GM12878 (cell line): Measurements from ENCODE around the gene C1orf198. TPM values are rescaled to one million over a fixed set of nuclear protein-coding genes. Genes with fewer than 3 reads are reported as not detected.

Experiments used
- ATAC-seq: fragments of 200-7000 bp; cut with Tn5 transposase; 3 replicates; pipeline ENCODE4 v1.9.1; 2020; ENCODE audit warnings: mild to moderate bottlenecking, moderate library complexity
- BruUV-seq: library from RNA; stranded (reverse); fragments of 400-500 nt; replicated peaks from 2 replicates; lab custom pipeline; 2021; lab: Mats Ljungman, UMichigan
- CTCF ChIA-PET: fragments of 300-600 bp; sonication (Branson Sonifier 250); formaldehyde crosslinking; extraction: SDS; loops from one replicate; lab custom pipeline; 2021; ENCODE audit warnings: inconsistent platforms; lab: Yijun Ruan, JAX
- POLR2A ChIA-PET: fragments of 350-600 bp; formaldehyde crosslinking; extraction: SDS; loops from one replicate; lab custom pipeline; 2021; ENCODE audit warnings: inconsistent platforms; lab: Charles Lee
- RAD21 ChIA-PET: fragments of 300-600 bp; sonication (Branson Sonifier 250); formaldehyde crosslinking; loops from one replicate; lab custom pipeline; 2023; ENCODE audit warnings: antibody characterized with exemption; ENCODE audit not compliant: unreplicated experiment; lab: Charles Lee
- SMC1A ChIA-PET: fragments of 300-600 bp; sonication (Branson Sonifier 250); formaldehyde crosslinking; loops from one replicate; lab custom pipeline; 2023; ENCODE audit not compliant: unreplicated experiment, uncharacterized antibody; lab: Charles Lee
- DNase-seq: peaks from one replicate; pipeline ENCODE4 v3.0.0-alpha.2; 2011; ENCODE audit warnings: low read depth, low spot score
- FAIRE-seq: peaks from 3 replicates; lab custom pipeline; 2011; peaks lifted over from hg19 to GRCh38; lab: Jason Lieb, UNC
- H2AFZ ChIP-seq: 2 replicates; pipeline ENCODE4 v1.6.0; 2011; ENCODE audit warnings: low read depth, low read length, control low read depth; ENCODE audit not compliant: control insufficient read depth
- H3K27ac ChIP-seq: 2 replicates; pipeline ENCODE4 v1.5.1; 2011; ENCODE audit warnings: control low read depth; ENCODE audit not compliant: control insufficient read depth, insufficient read depth
- H3K27me3 ChIP-seq, 2 experiments: replicated peaks in 1 of 2; 2 replicates each; pipeline versions ENCODE4 v1.6.0 to v1.6.1; 2011; ENCODE audit warnings: low read length in 1 of 2; ENCODE audit not compliant: control insufficient read depth in 2 of 2, insufficient read depth in 2 of 2
- H3K36me3 ChIP-seq, 2 experiments: 2 replicates each; pipeline ENCODE4 v1.5.1; 2011; ENCODE audit warnings: low read length in 1 of 2; ENCODE audit not compliant: control insufficient read depth in 2 of 2, insufficient read depth in 2 of 2
- H3K4me1 ChIP-seq: 2 replicates; pipeline ENCODE4 v1.6.1; 2011; ENCODE audit warnings: mild to moderate bottlenecking, low read length, moderate library complexity, mixed read lengths; ENCODE audit not compliant: control insufficient read depth, insufficient read depth
- H3K4me2 ChIP-seq: 2 replicates; pipeline ENCODE4 v1.6.0; 2011; ENCODE audit warnings: control low read depth; ENCODE audit not compliant: control insufficient read depth, insufficient read depth
- H3K4me3 ChIP-seq: fragments of 200-600 bp; sonication (generic); 2 replicates; pipeline ENCODE4 v1.5.1; 2016
- H3K79me2 ChIP-seq: 2 replicates; pipeline ENCODE4 v1.6.0; 2011; ENCODE audit warnings: low read length; ENCODE audit not compliant: control insufficient read depth, insufficient read depth
- H3K9ac ChIP-seq: 2 replicates; pipeline ENCODE4 v1.8.0; 2011; ENCODE audit warnings: low read length, control low read depth, mixed read lengths; ENCODE audit not compliant: control insufficient read depth, insufficient read depth
- H3K9me3 ChIP-seq: replicated peaks from 3 replicates; pipeline ENCODE4 v1.5.1; 2011; ENCODE audit warnings: mild to moderate bottlenecking, low read length; ENCODE audit not compliant: control insufficient read depth, insufficient read depth
- H4K20me1 ChIP-seq: 2 replicates; pipeline ENCODE4 v1.6.0; 2011; ENCODE audit not compliant: control insufficient read depth, insufficient read depth
- CHD2 ChIP-seq: IDR thresholded peaks from 2 replicates; pipeline ENCODE4 v1.6.1; 2011; ENCODE audit warnings: low read depth, low read length, improper control_type of control experiment, borderline replicate concordance
- EGR1 ChIP-seq, 2 experiments: IDR thresholded peaks; 1 replicate in 1 of 2; 2 replicates in 1 of 2; pipeline ENCODE4 v1.6.1; 2011 to 2012; ENCODE audit warnings: low read depth in 2 of 2, low read length in 2 of 2, borderline replicate concordance in 1 of 2, mild to moderate bottlenecking in 1 of 2, moderate library complexity in 1 of 2
- EZH2 ChIP-seq: IDR thresholded peaks from 2 replicates; pipeline ENCODE4 v1.6.1; 2012; ENCODE audit warnings: low read depth, mild to moderate bottlenecking, control low read depth, inconsistent platforms, low read length, borderline replicate concordance; ENCODE audit not compliant: control insufficient read depth
- HCFC1 ChIP-seq: fragments of 150-350 bp; IDR thresholded peaks from 2 replicates; pipeline ENCODE4 v1.6.1; 2014; ENCODE audit warnings: low read length
- HSF1 ChIP-seq: fragments of 150-350 bp; IDR thresholded peaks from 2 replicates; pipeline ENCODE4 v1.6.1; 2014; ENCODE audit warnings: mild to moderate bottlenecking, low read depth, low read length
- IKZF1 ChIP-seq: fragments of 450-650 bp; conservative IDR thresholded peaks from 2 replicates; pipeline ENCODE4 v1.6.1; 2017; ENCODE audit warnings: antibody characterized with exemption, mild to moderate bottlenecking
- MTA2 ChIP-seq: fragments of 450-650 bp; IDR thresholded peaks from 2 replicates; pipeline ENCODE4 v1.6.1; 2016; ENCODE audit warnings: low read depth, mild to moderate bottlenecking, moderate library complexity
- MXI1 ChIP-seq: fragments of 150-350 bp; IDR thresholded peaks from 2 replicates; pipeline ENCODE4 v1.6.1; 2011; ENCODE audit warnings: low read depth, mild to moderate bottlenecking, inconsistent platforms, low read length, improper control_type of control experiment
- MYB ChIP-seq: fragments of 150-350 bp; IDR thresholded peaks from 2 replicates; pipeline ENCODE4 v1.6.1; 2014; ENCODE audit warnings: mild to moderate bottlenecking, low read depth, low read length, borderline replicate concordance
- RAD51 ChIP-seq: fragments of 450-650 bp; IDR thresholded peaks from 2 replicates; pipeline ENCODE4 v1.6.1; 2016; ENCODE audit warnings: moderate library complexity, mild to moderate bottlenecking, inconsistent platforms
- RCOR1 ChIP-seq: conservative IDR thresholded peaks from 2 replicates; pipeline ENCODE4 v1.6.1; 2012; ENCODE audit warnings: low read depth, low read length, improper control_type of control experiment
- RFX5 ChIP-seq: IDR thresholded peaks from 2 replicates; pipeline ENCODE4 v1.6.1; 2011; ENCODE audit warnings: low read depth, low read length, improper control_type of control experiment
- SIX5 ChIP-seq: IDR thresholded peaks from 2 replicates; pipeline ENCODE4 v1.6.1; 2011; ENCODE audit warnings: mild to moderate bottlenecking, low read depth, low read length, moderate library complexity; ENCODE audit not compliant: severe bottlenecking
- SMAD5 ChIP-seq: IDR thresholded peaks from 2 replicates; pipeline ENCODE4 v1.6.1; 2016; ENCODE audit warnings: antibody characterized with exemption, low read depth
- ZNF384 ChIP-seq: IDR thresholded peaks from 2 replicates; pipeline ENCODE4 v1.6.1; 2012; ENCODE audit warnings: low read depth, mild to moderate bottlenecking, low read length, improper control_type of control experiment, borderline replicate concordance
- WGBS: methylation state at CpG from one replicate; pipeline ENCODE4 v1.1.6; 2016; ENCODE audit warnings: low lambda C conversion rate; ENCODE audit not compliant: insufficient replicate concordance, insufficient coverage; ENCODE audit errors: missing lambda C conversion rate; 5-methylcytosine and 5-hydroxymethylcytosine counted together
- in situ Hi-C: fragments of 300-500 bp; cut with MboI; formaldehyde crosslinking; loops from 9 replicates; pipeline ENCODE4 v1.14.3; 2018; ENCODE audit warnings: mixed read lengths
- intact Hi-C: fragments of 100-400 bp; cut with micrococcal nuclease; formaldehyde crosslinking; loops from one replicate; pipeline ENCODE4 v1.14.2; 2022; ENCODE audit not compliant: unreplicated experiment
- polyA plus RNA-seq, 11 experiments: library from polyadenylated mRNA; depleted of rRNA in 4 of 11; unstranded in 6 of 11; stranded (reverse) in 5 of 11; fragments of >200 nt; fragmentation: Nextera tagmentation in 4 of 11; fragmentation: Illumina TruSeq in 1 of 11; extraction: Ambion mirVana in 4 of 11; extraction: Trizol in 1 of 11; gene quantifications; 1 replicate in 1 of 11; 2 replicates in 10 of 11; pipeline versions ENCODE4 v1.2.1 to v1.2.3, GENCODE V29; 2011 to 2016; ENCODE audit warnings: inconsistent platforms in 2 of 11, missing spikeins in 2 of 11, low read depth in 1 of 11
- total RNA-seq, 4 experiments: library from RNA; depleted of rRNA in 3 of 4; stranded (reverse); fragments of >200 nt in 3 of 4; fragmentation: Illumina TruSeq in 1 of 4; extraction: Trizol in 1 of 4; gene quantifications; 2 replicates each; pipeline versions ENCODE4 v1.2.1 to v1.2.3, GENCODE V29; 2013 to 2021
- TF ChIP-seq, protein P1 (sequence below): IDR thresholded peaks from 2 replicates; pipeline ENCODE4 v1.6.1; 2011; ENCODE audit warnings: low read depth, low read length, improper control_type of control experiment, borderline replicate concordance
- TF ChIP-seq, protein P2 (sequence below): fragments of 450-650 bp; IDR thresholded peaks from 2 replicates; pipeline ENCODE4 v1.6.1; 2017; ENCODE audit warnings: mild to moderate bottlenecking

Gene C1orf198
- total and polyA plus RNA-seq, 10 of the 15 experiments (the other 5 are each of a cell fraction or from before 2014, with no cell fraction given), result 0.16 to 2.8 (median 1.1) TPM

GRCh38 chr1:230896779-230897178, 28.5 kb upstream of the C1orf198 start:
- RAD21 ChIA-PET, result no interaction called here
- no peak for ATAC-seq
- no peak for FAIRE-seq
- WGBS, result 0% methylated on average over 1 of the region's 1 CpG
- POLR2A ChIA-PET, result no interaction called here
- H3K4me2 ChIP-seq, result no peak overlapping the region
- H3K79me2 ChIP-seq, result no peaks in the 10 kb centered on the region
- H3K4me1 ChIP-seq, result no peaks in the 10 kb centered on the region
- intact Hi-C loops, result no loop called here
- SMC1A ChIA-PET, result interaction anchor here (0.9 to 1.0 kb wide), 2 partner anchors 12 to 548 kb away, joined by 3 to 5 read pairs; no protein-coding TSS in a partner anchor
- H4K20me1 ChIP-seq, result no peaks in the 10 kb centered on the region
- no peaks in the 10 kb centered on the region for H3K9me3 ChIP-seq
- in situ Hi-C loops, result no loop called here
- no peak for DNase-seq
- no peak overlapping the region for H3K4me3 ChIP-seq
- H3K27ac ChIP-seq, result no peak overlapping the region
- H3K9ac ChIP-seq, result no peak overlapping the region
- CTCF ChIA-PET, result no interaction called here
- no peaks in the 10 kb centered on the region for H3K27me3 ChIP-seq
- TF ChIP-seq HCFC1 (no peak), HSF1 (no peak), RFX5 (no peak), IKZF1 (no peak), EZH2 (no peak), RCOR1 (no peak), SMAD5 (no peak), MTA2 (no peak), ZNF384 (no peak), RAD51 (no peak), MYB (no peak), EGR1 (IDR thresholded peaks at IDR 0.05; ENCODE audit: borderline replicate concordance in 1 of 2, low read depth in 2 of 2, low read length in 2 of 2) (no peak), MXI1 (no peak), SIX5 (no peak), CHD2 (no peak)
- TF ChIP-seq, protein P1, sequence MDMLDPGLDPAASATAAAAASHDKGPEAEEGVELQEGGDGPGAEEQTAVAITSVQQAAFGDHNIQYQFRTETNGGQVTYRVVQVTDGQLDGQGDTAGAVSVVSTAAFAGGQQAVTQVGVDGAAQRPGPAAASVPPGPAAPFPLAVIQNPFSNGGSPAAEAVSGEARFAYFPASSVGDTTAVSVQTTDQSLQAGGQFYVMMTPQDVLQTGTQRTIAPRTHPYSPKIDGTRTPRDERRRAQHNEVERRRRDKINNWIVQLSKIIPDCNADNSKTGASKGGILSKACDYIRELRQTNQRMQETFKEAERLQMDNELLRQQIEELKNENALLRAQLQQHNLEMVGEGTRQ, result no peak
- TF ChIP-seq, protein P2, sequence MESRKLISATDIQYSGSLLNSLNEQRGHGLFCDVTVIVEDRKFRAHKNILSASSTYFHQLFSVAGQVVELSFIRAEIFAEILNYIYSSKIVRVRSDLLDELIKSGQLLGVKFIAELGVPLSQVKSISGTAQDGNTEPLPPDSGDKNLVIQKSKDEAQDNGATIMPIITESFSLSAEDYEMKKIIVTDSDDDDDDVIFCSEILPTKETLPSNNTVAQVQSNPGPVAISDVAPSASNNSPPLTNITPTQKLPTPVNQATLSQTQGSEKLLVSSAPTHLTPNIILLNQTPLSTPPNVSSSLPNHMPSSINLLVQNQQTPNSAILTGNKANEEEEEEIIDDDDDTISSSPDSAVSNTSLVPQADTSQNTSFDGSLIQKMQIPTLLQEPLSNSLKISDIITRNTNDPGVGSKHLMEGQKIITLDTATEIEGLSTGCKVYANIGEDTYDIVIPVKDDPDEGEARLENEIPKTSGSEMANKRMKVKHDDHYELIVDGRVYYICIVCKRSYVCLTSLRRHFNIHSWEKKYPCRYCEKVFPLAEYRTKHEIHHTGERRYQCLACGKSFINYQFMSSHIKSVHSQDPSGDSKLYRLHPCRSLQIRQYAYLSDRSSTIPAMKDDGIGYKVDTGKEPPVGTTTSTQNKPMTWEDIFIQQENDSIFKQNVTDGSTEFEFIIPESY, result no peak
- TF ChIP-seq, all 136 proteins: peak for 0
- Histone ChIP-seq H3K36me3 (no peaks in the 10 kb centered on the region), H2AFZ (no peak overlapping the region)
- no TSS peak for BruUV-seq
